GM18517 (cell line): ENCODE data around the gene EXOC3L4.

Experiments
- ATAC-seq: cut with Tn5 transposase; IDR thresholded peaks from one replicate; pipeline ENCODE4 v1.9.1; 2021; ENCODE audit warnings: mild to moderate bottlenecking, moderate library complexity; ENCODE audit not compliant: unreplicated experiment

EXOC3L4 gene

GRCh38 chr14:103070263-103070885, 24.2 kb upstream of the EXOC3L4 start:
- no peak for ATAC-seq

DNA sequence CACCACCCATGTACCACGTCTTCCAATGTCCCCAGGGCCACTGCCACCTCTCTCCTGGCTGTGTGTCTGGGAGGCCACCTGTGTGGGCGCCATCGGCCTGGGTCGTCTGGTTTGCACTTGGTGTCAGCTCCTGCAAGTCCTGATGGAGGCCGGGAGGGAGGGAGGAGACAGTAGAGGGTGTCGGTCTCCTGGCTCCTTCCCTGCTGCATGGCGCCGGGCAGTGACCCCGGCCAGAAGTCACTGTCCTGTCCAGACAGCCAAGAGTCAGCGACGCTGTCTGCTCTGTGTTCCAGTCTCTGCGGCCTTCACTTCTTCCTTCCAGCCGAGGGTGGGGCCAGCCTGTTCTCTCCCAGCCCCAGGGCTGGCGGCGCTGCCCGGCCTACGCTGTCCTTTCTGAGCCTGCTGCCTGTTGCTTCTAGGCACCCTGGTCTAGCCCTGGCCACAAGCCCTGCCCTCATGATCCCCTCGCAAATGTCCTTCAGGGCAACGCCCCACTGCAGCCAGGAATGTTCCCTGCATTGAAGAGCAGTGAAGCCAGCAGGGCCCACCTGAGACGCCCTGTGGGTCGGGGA, 23.5 kb upstream of the EXOC3L4 start:
- no peak for ATAC-seq

DNA sequence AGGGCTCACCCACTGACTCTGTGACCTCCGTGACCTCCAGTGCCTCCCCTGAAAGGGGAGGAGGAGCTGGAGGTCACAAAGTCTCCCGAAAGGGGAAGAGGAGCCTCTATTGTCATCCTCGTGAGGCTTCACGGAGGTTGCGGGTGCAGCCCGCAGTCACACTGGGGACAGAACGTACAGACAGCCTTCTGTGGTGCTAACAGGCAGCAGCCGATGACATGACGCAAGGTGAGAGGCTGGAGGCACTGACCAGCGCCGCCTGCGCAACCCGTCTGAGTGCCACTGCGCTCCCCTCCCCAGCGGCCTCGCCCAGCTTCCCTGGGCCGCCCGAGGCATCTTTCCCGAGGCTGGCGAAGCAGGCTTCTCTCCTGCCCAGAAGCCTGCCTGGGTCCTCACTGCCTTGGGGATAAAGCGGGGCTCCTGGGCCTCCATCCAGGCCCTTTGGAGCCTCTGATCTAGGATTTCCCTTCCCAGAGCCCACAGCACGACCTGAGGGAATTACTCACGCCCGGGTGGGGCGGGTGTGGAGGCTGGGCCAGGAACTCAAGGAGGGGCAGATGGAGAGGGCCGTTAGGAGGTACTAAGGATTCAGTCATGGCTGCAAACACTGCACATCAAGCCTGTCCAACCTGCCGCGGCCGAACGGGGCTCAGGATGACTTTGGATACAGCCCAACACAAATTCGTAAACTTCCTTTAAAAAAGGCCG, 22.8 kb upstream of the EXOC3L4 start:
- ATAC-seq = no peak

DNA sequence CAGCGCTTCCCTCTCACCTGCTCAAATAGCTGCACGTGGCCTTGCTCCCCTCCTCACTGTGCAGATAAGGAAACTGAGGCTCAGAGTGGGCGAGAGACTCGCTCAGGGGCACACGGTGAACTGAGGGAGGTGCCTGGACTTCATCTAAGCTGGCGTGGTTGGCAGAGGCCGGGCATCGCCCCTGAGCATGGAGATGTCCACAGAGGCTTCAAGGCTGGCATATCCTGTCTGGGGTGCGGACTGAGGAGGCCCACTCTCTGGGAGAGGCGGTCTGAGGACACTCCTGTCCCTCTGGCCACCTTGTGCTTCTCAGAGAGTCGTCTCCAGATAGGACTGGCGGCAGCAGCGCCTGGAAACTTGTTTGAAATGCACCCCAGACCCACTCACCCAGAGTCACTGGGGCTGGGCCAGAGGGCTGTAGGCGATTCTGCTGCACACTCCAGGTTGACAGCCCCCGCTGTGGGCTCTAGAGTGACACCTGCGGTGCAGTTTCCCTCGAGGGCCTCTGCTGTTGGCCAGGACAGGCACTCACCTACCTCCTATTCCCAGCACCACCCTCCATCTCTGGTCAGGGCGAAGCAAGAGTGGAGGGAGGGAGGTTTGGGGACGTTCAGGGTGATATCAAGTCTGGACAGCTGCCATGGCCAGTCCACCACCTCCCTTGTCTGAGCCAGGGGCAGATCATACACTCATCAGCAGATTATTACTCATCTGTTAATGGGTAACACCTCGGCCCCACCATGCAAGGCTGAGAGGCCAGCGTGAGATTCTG, 21.7 kb upstream of the EXOC3L4 start:
- no peak for ATAC-seq

- no peak for ATAC-seq
Measured at GRCh38 chr14:103073367-103073875, 21.1 kb upstream of the EXOC3L4 start.

- no peak for ATAC-seq
Measured at GRCh38 chr14:103073876-103074728, 20.4 kb upstream of the EXOC3L4 start.

- ATAC-seq = no peak
Measured at GRCh38 chr14:103074729-103075367, 19.7 kb upstream of the EXOC3L4 start.

DNA sequence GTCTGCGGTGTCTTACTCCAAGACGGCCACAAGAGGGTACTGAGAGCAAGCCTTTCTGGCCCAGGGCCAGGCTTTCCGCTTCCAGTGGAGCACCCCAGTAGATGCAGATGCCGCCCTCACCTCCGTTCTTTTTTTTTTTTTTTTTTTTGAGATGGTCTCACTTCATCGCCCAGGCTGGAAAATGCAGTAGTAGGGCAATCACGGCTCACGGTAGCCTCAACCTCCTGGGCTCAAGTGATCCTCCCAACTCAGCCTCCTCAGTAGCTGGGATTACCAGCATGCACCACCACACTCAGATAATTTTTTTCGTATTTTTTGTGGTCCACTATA, 16.1 kb upstream of the EXOC3L4 start:
- no peak for ATAC-seq

DNA sequence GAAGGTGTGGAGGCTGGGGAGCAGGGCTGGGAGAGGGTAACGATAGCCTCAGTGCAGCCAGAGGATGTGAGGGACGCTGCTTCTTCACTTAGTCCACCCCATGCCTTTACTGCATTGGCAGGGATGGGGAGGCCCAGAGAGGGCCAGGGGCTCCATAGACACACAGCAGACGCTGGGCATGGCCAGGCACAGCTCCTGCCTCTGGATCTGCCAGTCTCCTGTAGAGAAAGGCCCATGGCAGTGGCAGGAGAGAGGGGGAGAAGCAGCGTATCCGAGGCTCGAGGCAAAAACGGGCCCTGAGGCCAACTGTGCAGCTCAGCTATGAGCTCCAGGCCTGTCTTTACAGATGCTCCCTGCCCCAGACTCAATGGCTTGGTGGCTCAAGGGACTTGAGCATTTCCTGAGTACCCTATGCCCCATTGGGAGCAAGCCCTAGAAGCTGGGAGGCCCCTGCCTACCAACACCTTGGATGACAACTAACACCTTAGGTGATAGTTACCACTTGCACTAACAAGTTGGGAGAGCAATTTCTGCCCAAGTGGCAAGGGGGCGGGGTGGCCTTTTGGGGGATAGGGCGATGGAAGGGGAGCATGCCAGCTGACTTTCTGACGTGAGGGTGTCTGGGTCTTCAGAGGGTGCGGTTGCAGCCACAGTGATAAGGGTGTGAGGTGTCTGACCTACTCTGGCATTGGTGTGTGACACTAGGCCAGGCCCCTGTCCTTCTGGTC, 15.5 kb upstream of the EXOC3L4 start:
- ATAC-seq = no peak

GRCh38 chr14:103081951-103082350, 12.6 kb upstream of the EXOC3L4 start:
- ATAC-seq = no peak

- no peak for ATAC-seq
Measured at GRCh38 chr14:103084021-103084919, 10.3 kb upstream of the EXOC3L4 start, which contains the start of gene LBHD2. LBHD2 (plus strand) TSS chr14:103084210; CDS start chr14:103086013, 1,803 bp downstream.

GRCh38 chr14:103085106-103086091, 9.1 kb upstream of the EXOC3L4 start:
- no peak for ATAC-seq

- no peak for ATAC-seq
Measured at GRCh38 chr14:103086771-103087342, 7.7 kb upstream of the EXOC3L4 start.

DNA sequence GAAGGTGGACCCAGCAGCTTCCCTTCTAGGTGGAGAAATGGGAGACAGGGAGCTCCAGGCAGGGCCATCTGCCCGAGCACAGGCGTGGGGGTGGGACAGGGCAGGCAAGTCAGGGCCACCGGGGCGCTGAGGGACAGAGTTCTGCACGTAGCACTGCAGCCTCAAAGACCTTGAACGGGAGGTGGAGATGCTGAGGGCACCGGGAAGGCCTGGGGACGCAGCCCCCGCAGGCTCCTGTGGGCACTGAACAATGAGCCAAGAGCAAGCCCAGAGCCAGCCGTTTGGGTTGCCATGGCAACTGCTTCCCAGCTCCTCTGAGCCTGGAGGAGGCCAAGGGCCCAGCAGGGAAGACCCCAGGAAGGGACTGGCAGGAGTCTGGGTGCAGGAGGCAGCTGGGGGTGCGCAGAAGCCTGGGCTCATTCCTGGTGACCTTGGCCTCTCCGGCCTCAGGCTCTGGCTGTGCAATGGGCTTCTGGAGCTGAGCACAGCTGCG, 7.1 kb upstream of the EXOC3L4 start:
- no peak for ATAC-seq

DNA sequence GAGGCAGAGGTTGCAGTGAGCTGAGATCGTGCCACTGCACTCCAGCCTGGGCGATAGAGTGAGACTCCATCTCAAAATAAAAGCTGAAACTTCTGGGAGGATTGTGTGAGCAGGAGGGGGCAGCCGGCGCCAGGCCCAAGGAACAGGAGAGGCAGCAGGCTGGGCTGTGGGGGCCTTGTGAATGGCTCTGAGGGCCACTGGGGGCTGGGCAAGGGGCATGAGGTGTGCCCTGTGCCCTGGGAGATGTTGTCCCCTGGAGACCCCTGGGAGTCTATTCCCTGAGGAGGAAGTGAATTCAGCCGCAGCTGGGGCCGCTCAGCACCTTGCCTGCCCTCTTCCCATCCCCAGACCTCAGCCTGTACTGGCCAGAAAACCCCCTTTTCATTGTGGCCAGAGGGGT, 5.6 kb upstream of the EXOC3L4 start:
- no peak for ATAC-seq
